GM12864 (cell line): ENCODE data around the gene CDKAL1.

ENCODE experiments used
- DNase-seq: peaks from one replicate; pipeline ENCODE4 v3.0.0-alpha.2; 2011; ENCODE audit warnings: low read depth
- H3K4me3 ChIP-seq: 2 replicates; pipeline ENCODE4 v1.5.1; 2011; ENCODE audit warnings: mild to moderate bottlenecking, low read depth, low read length, control low read depth
- TF ChIP-seq, protein P1 (sequence below): IDR thresholded peaks from 2 replicates; pipeline ENCODE4 v1.5.1; 2011; ENCODE audit warnings: low read depth, mild to moderate bottlenecking, moderate library complexity, low read length, control low read depth, inconsistent platforms; ENCODE audit errors: missing control alignments

The CDKAL1 gene

DNA sequence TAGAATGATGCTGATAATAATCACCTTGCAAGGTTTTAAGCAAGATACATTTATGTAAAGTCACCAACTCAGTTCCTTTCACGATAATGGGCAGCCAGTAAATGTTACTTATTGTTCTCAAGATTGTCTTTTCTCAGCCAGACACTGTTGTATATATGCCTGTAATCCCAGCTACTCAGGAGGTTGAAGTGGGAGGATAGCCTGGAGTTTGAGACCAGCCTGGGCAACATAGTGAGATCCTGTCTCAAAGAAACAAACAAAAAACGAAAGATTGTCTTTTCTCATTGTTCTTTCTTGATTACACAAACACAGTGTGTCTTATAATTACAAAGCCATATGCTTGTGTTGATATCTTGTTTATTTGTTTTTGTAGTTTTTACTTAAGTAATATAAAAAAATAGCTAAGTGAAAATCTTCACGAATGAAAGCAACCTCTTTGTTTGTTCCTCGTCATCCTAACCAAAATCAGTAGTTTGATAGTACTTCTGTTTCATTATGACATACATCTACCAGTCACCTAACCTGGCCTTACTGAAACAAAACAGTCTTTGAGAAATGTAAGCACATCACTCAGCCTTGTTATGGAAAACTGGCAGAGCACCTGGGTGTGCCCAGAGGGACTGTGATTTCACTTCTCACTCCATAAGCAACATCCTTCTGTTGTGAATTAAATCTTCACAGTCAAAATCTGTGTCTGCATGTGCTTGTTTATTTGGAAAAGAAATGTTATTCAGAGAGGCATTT, 623.1 kb downstream of the CDKAL1 start:
- DNase-seq: no peak
- TF ChIP-seq, protein P1, sequence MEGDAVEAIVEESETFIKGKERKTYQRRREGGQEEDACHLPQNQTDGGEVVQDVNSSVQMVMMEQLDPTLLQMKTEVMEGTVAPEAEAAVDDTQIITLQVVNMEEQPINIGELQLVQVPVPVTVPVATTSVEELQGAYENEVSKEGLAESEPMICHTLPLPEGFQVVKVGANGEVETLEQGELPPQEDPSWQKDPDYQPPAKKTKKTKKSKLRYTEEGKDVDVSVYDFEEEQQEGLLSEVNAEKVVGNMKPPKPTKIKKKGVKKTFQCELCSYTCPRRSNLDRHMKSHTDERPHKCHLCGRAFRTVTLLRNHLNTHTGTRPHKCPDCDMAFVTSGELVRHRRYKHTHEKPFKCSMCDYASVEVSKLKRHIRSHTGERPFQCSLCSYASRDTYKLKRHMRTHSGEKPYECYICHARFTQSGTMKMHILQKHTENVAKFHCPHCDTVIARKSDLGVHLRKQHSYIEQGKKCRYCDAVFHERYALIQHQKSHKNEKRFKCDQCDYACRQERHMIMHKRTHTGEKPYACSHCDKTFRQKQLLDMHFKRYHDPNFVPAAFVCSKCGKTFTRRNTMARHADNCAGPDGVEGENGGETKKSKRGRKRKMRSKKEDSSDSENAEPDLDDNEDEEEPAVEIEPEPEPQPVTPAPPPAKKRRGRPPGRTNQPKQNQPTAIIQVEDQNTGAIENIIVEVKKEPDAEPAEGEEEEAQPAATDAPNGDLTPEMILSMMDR: no peak
- no peak overlapping the region for H3K4me3 ChIP-seq

DNA sequence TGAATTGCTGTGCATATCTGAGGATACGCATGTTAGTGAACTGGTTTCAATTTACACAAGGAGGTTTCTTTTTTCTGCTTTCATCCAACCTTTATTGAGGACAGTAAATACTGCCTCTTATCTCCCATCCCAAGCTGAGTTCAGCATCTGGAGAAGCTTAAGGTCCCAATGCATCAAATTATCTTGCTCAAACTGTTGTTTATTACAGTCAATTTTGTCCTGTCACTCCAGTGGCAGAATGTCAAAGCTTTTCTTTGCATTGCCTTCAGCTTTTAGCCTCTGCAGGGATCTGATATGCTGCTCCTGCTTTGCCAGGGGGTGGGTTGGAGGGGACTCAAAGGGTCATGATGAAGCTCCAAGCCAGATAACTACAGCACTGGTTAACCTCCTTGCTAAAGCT, 623.9 kb downstream of the CDKAL1 start:
- no peak overlapping the region for H3K4me3 ChIP-seq
- TF ChIP-seq, protein P1: no peak
- DNase-seq: no peak

DNA sequence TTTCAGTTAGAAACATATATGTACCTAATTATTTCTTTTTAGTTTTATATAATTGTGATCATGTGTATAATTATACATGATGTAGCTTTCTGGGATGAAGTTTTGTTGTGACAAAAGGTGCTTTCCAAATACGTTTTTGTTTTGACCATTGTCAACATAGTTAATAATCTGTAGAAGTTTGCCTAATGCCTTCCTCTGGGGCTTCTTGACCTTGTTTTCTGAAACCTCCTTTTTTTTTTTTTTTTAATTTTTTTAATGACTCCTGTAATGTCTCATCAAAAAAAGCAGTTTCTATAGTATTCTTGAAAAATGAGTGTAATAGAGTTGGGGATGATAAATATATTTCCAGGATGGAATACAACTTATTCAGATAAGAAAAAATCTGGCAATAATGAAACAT, 624.6 kb downstream of the CDKAL1 start:
- H3K4me3 ChIP-seq: no peak overlapping the region
- DNase-seq: no peak
- TF ChIP-seq, protein P1: no peak

DNA sequence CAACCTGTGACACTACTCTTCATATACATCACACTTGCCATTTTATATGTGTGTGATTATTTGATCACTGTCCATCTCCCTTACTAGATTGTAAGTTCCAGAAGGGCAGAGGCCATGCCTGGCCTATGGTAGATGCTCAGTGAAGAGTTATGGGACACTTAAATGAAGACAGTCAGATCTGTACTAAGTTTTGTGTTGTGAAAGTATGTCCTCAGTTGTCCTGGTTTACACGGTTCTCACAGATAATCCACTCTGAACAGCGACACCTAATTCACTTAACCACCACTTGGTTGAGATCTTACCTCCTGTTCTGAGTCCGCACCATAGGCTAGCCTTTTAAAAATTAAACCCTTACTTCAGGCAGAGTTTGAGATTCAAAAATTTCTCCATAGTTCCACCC, 625.2 kb downstream of the CDKAL1 start:
- TF ChIP-seq, protein P1: no peak
- no peak overlapping the region for H3K4me3 ChIP-seq
- no peak for DNase-seq

DNA sequence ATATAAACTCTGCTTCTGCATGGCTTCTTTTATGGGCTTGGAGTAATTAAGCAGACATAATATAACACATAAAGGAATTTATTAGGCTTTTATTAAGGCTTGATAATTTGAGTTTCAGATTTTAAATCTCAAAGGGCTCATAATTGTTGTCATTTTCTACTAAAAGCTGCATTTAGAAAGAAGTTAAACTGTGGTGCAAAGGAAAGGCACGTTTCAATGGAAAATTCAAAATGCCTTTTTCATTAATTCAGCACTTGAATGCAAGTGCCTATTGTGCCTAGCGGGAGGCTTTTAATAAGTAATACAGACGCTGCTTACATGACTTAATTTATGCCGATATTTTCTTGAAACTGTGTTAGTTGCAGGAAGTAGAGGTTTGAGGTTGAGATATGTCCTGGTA, 627.5 kb downstream of the CDKAL1 start:
- H3K4me3 ChIP-seq: no peak overlapping the region
- no peak for DNase-seq
- TF ChIP-seq, protein P1: no peak

DNA sequence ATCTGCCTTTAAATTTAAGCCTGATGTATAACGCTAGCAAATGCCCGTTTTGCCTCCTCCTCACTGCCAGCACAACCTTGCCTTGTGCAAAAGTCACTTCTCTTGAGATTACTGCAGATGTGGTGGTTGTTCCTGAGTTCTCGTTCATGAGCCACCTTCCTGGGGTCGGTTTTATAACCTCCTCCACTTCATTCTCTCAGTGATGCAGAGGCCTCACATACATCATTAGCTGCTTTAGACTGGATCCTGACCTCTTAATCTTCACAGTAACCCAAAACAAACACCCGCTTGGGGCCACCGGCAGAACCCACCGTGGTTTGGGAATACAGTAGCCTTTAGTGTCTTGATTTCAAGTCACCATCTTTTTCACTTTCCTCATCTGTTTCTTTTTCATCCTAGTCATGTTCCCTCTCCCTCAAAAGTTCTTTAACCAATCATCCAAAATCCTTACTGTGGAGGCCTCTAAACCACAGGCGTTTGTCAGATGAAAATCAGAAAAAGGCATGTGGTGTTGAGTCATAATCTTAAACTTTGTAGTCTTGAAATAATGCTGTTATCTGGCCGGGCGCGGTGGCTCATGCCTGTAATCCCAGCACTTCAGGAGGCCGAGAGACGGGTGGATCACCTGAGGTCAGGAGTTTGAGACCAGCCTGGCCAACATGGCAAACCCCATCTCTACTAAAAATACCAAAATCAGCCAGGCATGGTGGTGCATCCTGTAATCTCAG, 629.0 kb downstream of the CDKAL1 start:
- DNase-seq: no peak
- TF ChIP-seq, protein P1: no peak
- no peak overlapping the region for H3K4me3 ChIP-seq

DNA sequence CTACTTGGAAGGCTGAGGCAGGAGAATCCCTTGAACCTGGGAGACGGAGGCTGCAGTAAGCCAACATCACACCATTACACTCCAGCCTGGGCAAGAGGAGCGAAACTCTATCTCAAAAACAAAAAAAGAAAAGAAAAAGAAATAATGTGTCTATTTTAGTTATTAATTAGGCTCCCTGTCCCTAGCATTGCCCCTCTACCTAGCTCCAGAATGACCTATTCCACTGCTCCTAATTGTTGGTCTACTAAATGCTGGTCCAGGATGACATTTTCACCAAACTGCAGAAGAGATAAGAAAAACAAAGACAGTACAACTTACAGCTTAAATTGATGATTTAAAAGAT, 629.6 kb downstream of the CDKAL1 start:
- DNase-seq: no peak
- TF ChIP-seq, protein P1: no peak

More for the DNA sequence above, 629.6 kb downstream of the CDKAL1 start:
- H3K4me3 ChIP-seq: no peak overlapping the region
